Activated T-cell treated with anti-CD3 and anti-CD28 coated beads, Interleukin-2, amount 50 U/mL, for 72 hours (primary cell): ENCODE measurements around the gene OR8D4. TPM values are rescaled to one million over a fixed set of nuclear protein-coding genes. Genes with fewer than 3 reads are reported as not detected.

Experiments
- ATAC-seq, 2 donors: fragments of 150-1000 bp; cut with Tn5 transposase; replicated peaks in 1 of 2; 2 replicates each; pipeline ENCODE4 v1.10.0; 2021; ENCODE audit warnings: moderate library complexity in 2 of 2, mild to moderate bottlenecking in 1 of 2
- DNase-seq, 2 donors: peaks; one replicate each; pipeline ENCODE4 v3.0.0; 2021 to 2022; ENCODE audit warnings: mixed read lengths in 1 of 2
- H3K27ac Mint-ChIP-seq: one replicate; pipeline ENCODE4 v1.8.0; 2022; ENCODE audit warnings: mild to moderate bottlenecking, moderate library complexity, mixed read lengths
- H3K27me3 Mint-ChIP-seq: one replicate; pipeline ENCODE4 v1.8.0; 2022; ENCODE audit warnings: low read depth, mixed read lengths
- H3K36me3 Mint-ChIP-seq, 2 donors: one replicate each; pipeline ENCODE4 v1.8.0; 2022; ENCODE audit warnings: mixed read lengths in 2 of 2, mild to moderate bottlenecking in 1 of 2; ENCODE audit not compliant: insufficient read depth in 2 of 2
- H3K4me1 Mint-ChIP-seq: one replicate; pipeline ENCODE4 v1.8.0; 2022; ENCODE audit warnings: low read depth, mixed read lengths
- H3K4me3 Mint-ChIP-seq, 2 donors: one replicate each; pipeline ENCODE4 v1.8.0; 2022; ENCODE audit warnings: mild to moderate bottlenecking in 2 of 2, mixed read lengths in 2 of 2, moderate library complexity in 2 of 2
- H3K9me3 Mint-ChIP-seq, 2 donors: one replicate each; pipeline ENCODE4 v1.8.0; 2022; ENCODE audit warnings: mixed read lengths in 2 of 2
- total RNA-seq, 2 donors: library from RNA; stranded (reverse); gene quantifications; one replicate each; pipeline ENCODE4 v1.2.3, GENCODE V29; 2022

OR8D4 gene
- total RNA-seq, 2 donors from 2014 or later = not detected

- Mint-ChIP-seq H3K4me1 (no peaks in the 10 kb centered on the region), H3K4me3 (no peak overlapping the region), H3K9me3 (no peaks in the 10 kb centered on the region), H3K27me3 (no peaks in the 10 kb centered on the region), H3K27ac (no peak overlapping the region), H3K36me3 (no peaks in the 10 kb centered on the region)
- ATAC-seq (no peak), DNase-seq (no peak)
Observed at GRCh38 chr11:123920943-123921342, 19.0 kb downstream of the OR8D4 start.

DNA sequence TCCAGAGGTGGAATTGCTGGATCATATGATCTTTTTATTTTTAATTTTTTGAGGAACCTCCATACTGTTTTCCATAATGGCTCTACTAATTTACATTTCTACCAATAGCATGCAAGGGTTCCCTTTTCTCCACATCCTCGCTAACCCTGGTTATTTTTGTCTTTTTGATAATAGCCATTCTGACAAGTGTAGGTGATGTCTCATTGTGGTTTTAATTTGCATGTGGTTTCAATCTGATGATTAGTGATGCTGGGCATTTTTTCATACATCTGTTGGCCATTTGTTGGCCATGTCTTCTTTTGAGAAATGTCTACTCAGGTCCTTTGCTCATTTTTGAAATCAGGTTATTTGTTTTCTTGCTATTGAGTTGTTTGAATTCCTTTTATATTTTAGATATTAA, 22.1 kb downstream of the OR8D4 start:
- DNase-seq (no peak), ATAC-seq (no peak)
- no peak overlapping the region for H3K4me3 Mint-ChIP-seq
- H3K27me3 Mint-ChIP-seq = no peaks in the 10 kb centered on the region
- peaks cover 0 to 2% of the 10 kb centered on the region in 2 donors for H3K9me3 Mint-ChIP-seq
- no peaks in the 10 kb centered on the region for H3K36me3 Mint-ChIP-seq
- no peak overlapping the region for H3K27ac Mint-ChIP-seq
- H3K4me1 Mint-ChIP-seq = no peaks in the 10 kb centered on the region

GRCh38 chr11:123939317-123939716, 37.4 kb downstream of the OR8D4 start, which contains the start of gene OR4D5:
OR4D5 (plus strand) TSS chr11:123939617; CDS start chr11:123939617, 0 bp downstream.
- Mint-ChIP-seq H3K27me3 (peaks cover 5% of the 10 kb centered on the region), H3K36me3 (no peaks in the 10 kb centered on the region), H3K4me3 (no peak within 1 kb of the TSS), H3K27ac (no peak within 1 kb of the TSS), H3K9me3 (peaks cover 0 to 7% of the 10 kb centered on the region in 2 donors), H3K4me1 (no peaks in the 10 kb centered on the region)
- DNase-seq (no peak), ATAC-seq (no peak)

GRCh38 chr11:123942413-123942812, 40.4 kb downstream of the OR8D4 start:
- peaks cover 0 to 7% of the 10 kb centered on the region in 2 donors for H3K9me3 Mint-ChIP-seq
- ATAC-seq (no peak), DNase-seq (no peak)
- H3K27ac Mint-ChIP-seq = no peak overlapping the region
- no peak overlapping the region for H3K4me3 Mint-ChIP-seq
- no peaks in the 10 kb centered on the region for H3K4me1 Mint-ChIP-seq
- H3K36me3 Mint-ChIP-seq = no peaks in the 10 kb centered on the region
- H3K27me3 Mint-ChIP-seq = peaks cover 5% of the 10 kb centered on the region

- Mint-ChIP-seq H3K27ac (no peak within 1 kb of the TSS), H3K9me3 (peaks cover 0 to 7% of the 10 kb centered on the region in 2 donors), H3K4me3 (no peak within 1 kb of the TSS), H3K4me1 (no peaks in the 10 kb centered on the region), H3K27me3 (peaks cover 5% of the 10 kb centered on the region), H3K36me3 (no peaks in the 10 kb centered on the region)
- ATAC-seq (no peak), DNase-seq (no peak)
Observed at GRCh38 chr11:123943738-123944137, 41.8 kb downstream of the OR8D4 start, which contains the start of gene OR6T1. OR6T1 (minus strand) TSS chr11:123943838; CDS start chr11:123943838, 0 bp downstream.

- Mint-ChIP-seq H3K4me3 (no peak overlapping the region), H3K27me3 (no peaks in the 10 kb centered on the region), H3K27ac (no peak overlapping the region), H3K9me3 (peaks cover 0 to 4% of the 10 kb centered on the region in 2 donors), H3K4me1 (no peaks in the 10 kb centered on the region), H3K36me3 (no peaks in the 10 kb centered on the region)
- ATAC-seq = no peak
- DNase-seq = no peak
Observed at GRCh38 chr11:123945132-123945531, 43.2 kb downstream of the OR8D4 start.

DNA sequence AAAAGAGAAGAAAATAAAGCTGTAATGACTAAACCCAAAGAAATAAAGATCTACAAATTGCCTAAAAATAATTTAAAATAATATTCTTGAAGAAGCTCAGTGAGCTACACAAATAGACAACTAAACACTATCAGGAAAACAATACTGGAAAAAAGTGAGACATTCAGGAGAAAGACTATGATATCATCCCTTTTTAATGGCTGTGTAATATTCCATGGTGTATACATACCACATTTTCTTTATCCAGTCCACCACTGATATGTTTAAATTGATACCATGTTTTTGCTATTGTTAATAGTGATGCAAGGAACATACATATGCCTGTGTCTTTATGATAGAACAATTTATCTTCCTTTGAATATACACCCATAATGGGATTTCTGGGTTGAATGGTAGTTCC, 54.8 kb downstream of the OR8D4 start:
- DNase-seq = no peak
- H3K27ac Mint-ChIP-seq = no peak overlapping the region
- ATAC-seq = no peak
- no peak overlapping the region for H3K4me3 Mint-ChIP-seq
- no peaks in the 10 kb centered on the region for H3K4me1 Mint-ChIP-seq
- H3K36me3 Mint-ChIP-seq = no peaks in the 10 kb centered on the region
- peaks cover 0 to 7% of the 10 kb centered on the region in 2 donors for H3K9me3 Mint-ChIP-seq
- H3K27me3 Mint-ChIP-seq = no peaks in the 10 kb centered on the region

Other genes with a start within 250 kb of the OR8D4 start
- under 1 TPM in 1 of 2 donors, not detected in 1; 0.05 TPM for gene SCN3B, start 247.5 kb upstream of the OR8D4 start, total RNA-seq
- gene ZNF202, start 160.5 kb upstream of the OR8D4 start, total RNA-seq = 10 to 100 TPM in 1 of 2 donors, 1 to 10 TPM in 1; 8.6 to 11.5 TPM
- not detected for gene OR6X1, start 147.6 kb upstream of the OR8D4 start, total RNA-seq
- not detected for gene OR6M1, start 95.8 kb upstream of the OR8D4 start, total RNA-seq
- gene TMEM225, start 16.5 kb upstream of the OR8D4 start, total RNA-seq = not detected
- not detected for gene OR4D5, start 37.5 kb downstream of the OR8D4 start, total RNA-seq
- gene OR6T1, start 41.7 kb downstream of the OR8D4 start, total RNA-seq = not detected
- not detected for gene OR10S1, start 75.6 kb downstream of the OR8D4 start, total RNA-seq
- gene OR10G6, start 93.0 kb downstream of the OR8D4 start, total RNA-seq = not detected
- gene OR10G4, start 110.8 kb downstream of the OR8D4 start, total RNA-seq = not detected
- gene OR10G9, start 120.8 kb downstream of the OR8D4 start, total RNA-seq = not detected
- not detected for gene OR10G8, start 124.6 kb downstream of the OR8D4 start, total RNA-seq
- gene OR10G7, start 139.2 kb downstream of the OR8D4 start, total RNA-seq = not detected
- 10 to 100 TPM; 14.2 to 19.0 TPM for gene VWA5A, start 213.3 kb downstream of the OR8D4 start, total RNA-seq